Cardiac fibroblast (primary cell): ENCODE measurements around the gene SLIT3.

ENCODE experiments used
- DNase-seq, 2 donors: peaks; one replicate each; pipeline versions ENCODE4 v3.0.0 to v3.0.0-alpha.2; 2010; ENCODE audit warnings: low read depth in 2 of 2
- H3K4me3 ChIP-seq, 2 donors: replicated peaks in 1 of 2; 1 replicate in 1 of 2; 2 replicates in 1 of 2; pipeline ENCODE4 v1.5.1; 2011; ENCODE audit warnings: low read depth in 2 of 2, low read length in 2 of 2, mild to moderate bottlenecking in 2 of 2, moderate library complexity in 1 of 2
- CTCF ChIP-seq: IDR thresholded peaks from one replicate; pipeline ENCODE4 v1.5.1; 2011; ENCODE audit warnings: low read depth, mild to moderate bottlenecking, low read length, inconsistent platforms

SLIT3 gene

GRCh38 chr5:169272731-169273427 is 28.1 kb downstream of the SLIT3 start:
- H3K4me3 ChIP-seq = no peak overlapping the region
- TF ChIP-seq CTCF = no peak
- no peak for DNase-seq

GRCh38 chr5:169272111-169272510 is 28.8 kb downstream of the SLIT3 start:
- TF ChIP-seq CTCF = no peak
- no peak for DNase-seq
- H3K4me3 ChIP-seq = no peak overlapping the region

GRCh38 chr5:169270827-169271226 is 30.1 kb downstream of the SLIT3 start:
- TF ChIP-seq CTCF = no peak

GRCh38 chr5:169268019-169268418 is 32.9 kb downstream of the SLIT3 start:
- DNase-seq = no peak
- no peak overlapping the region for H3K4me3 ChIP-seq

More at GRCh38 chr5:169270827-169271226, 30.1 kb downstream of the SLIT3 start:
- no peak overlapping the region for H3K4me3 ChIP-seq
- no peak for DNase-seq

GRCh38 chr5:169265888-169266287 is 35.1 kb downstream of the SLIT3 start:
- H3K4me3 ChIP-seq = no peak overlapping the region

More at GRCh38 chr5:169268019-169268418, 32.9 kb downstream of the SLIT3 start:
- no peak for TF ChIP-seq CTCF

GRCh38 chr5:169263591-169263990 is 37.3 kb downstream of the SLIT3 start:
- TF ChIP-seq CTCF = no peak
- no peak overlapping the region for H3K4me3 ChIP-seq
- peak in 1 of 2 donors; percentile 16 for DNase-seq

More at GRCh38 chr5:169265888-169266287, 35.1 kb downstream of the SLIT3 start:
- no peak for TF ChIP-seq CTCF
- peak in 1 of 2 donors; percentile 12 for DNase-seq
